Hematopoietic multipotent progenitor cell treated with erythropoietin and hydrocortisone succinate and interleukin-3 and kit ligand, for 4 days (in vitro differentiated cells): ENCODE measurements around the gene MYO1D.
"Not testable (repeated sequence)": the region's sequence is repeated elsewhere in the genome, so short reads cannot be mapped to it uniquely, and the experiment has no call there.

Experiments
- DNase-seq: peaks from one replicate; pipeline ENCODE4 v3.0.0-alpha.2; 2015

MYO1D gene

GRCh38 chr17:32723310-32723955 is 153.5 kb downstream of the MYO1D start:
- DNase-seq: no peak

GRCh38 chr17:32722733-32723132 is 154.2 kb downstream of the MYO1D start:
- no peak for DNase-seq

DNA sequence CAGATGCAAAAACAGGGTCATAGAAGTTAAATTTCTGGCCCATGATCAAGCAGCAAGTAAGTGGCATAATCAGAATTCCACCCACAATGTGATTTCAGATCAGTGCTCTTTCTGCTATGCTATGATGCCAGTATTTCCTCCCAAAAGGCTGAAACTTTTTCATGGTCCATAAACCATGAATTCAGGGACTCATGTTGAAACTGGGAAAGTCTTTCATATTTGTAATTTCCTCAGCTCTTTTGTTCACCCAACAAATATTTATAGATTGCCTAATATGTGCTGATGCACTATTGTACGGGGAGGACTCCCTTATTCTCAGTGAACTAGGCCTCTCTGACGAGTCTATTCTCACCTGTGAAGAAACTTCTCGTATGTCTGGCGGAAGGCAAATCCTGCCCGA is 156.3 kb downstream of the MYO1D start:
- DNase-seq: no peak

DNA sequence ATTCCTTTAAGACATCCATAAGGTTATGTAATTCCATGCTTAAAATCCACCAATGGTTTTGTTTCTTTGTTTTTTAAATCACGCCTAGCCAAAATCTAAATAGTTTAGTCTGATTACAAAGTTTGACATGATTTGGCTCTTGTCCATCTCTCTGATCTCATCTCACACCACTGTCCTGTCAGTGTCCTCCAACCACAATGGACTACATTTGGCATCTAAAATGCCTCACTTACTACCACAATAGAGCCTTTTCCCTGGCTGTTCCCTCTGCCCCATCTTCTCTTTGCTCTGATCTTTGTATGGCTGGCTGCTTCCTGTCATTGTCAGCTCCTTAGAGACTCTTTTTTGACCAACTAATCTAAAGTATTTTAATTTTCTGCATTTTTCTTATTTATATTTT is 157.2 kb downstream of the MYO1D start:
- DNase-seq: no peak

- not testable (repeated sequence) for DNase-seq
These were observed 162.0 kb downstream of the MYO1D start for GRCh38 chr17:32714922-32715321.

- not testable (repeated sequence) for DNase-seq
These were observed 162.7 kb downstream of the MYO1D start for GRCh38 chr17:32714206-32714605.

DNA sequence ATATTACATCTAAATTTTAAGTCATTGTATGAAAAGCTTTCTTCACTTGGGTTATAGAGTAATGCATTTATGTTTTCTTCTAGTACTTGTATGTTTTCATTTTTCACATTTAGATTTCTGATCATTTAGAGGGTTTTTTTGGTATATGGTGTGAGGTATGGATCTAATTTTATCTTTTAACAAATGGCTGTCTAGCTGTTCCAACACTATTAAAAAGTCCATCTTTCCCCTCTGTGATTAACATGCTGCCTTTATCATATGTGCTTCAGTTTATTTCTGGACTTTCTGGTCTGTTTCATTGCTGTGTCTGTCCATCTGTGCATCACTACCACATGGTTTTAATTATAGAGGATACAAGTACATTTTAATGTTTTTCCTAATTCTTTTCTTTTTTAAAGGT is 163.8 kb downstream of the MYO1D start:
- no peak for DNase-seq

DNA sequence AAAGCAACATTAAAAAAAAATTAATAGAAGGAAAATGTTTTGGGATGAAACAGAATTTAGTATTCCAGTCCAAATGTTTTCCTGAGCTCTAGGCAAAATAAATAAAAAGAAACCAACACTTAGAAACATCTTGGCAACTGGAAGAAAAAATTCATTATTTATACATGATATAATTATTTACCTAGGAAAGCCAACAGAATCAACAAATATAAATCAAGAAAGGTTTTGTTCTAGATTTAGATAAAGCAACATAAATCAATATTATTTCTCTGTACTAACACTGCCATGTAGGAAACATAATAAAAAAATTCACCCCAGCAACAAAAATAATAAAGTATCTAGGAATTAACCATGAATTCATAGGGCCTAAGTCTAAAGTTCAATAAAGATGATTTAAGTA is 167.4 kb downstream of the MYO1D start:
- no peak for DNase-seq

DNA sequence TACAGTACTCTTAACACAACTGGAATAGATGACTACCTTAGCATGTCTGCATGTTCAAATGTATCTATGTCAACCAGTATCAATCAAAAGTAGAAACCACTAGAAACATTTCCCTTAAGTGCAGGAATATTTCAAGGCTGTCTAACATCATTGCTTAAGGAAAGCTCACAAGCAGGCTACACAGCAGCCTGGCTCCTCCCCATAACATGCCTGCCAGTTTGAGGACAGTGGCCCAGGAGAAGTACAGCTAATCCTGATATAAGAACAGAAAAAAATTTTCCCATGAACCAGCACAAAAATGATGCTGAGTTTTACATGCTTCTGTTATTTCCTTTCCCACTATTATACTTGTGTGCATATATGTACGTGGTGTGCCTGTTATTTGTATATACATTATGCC is 175.1 kb downstream of the MYO1D start:
- DNase-seq: no peak

- DNase-seq: no peak
These were observed 177.7 kb downstream of the MYO1D start for GRCh38 chr17:32699247-32699646.

DNA sequence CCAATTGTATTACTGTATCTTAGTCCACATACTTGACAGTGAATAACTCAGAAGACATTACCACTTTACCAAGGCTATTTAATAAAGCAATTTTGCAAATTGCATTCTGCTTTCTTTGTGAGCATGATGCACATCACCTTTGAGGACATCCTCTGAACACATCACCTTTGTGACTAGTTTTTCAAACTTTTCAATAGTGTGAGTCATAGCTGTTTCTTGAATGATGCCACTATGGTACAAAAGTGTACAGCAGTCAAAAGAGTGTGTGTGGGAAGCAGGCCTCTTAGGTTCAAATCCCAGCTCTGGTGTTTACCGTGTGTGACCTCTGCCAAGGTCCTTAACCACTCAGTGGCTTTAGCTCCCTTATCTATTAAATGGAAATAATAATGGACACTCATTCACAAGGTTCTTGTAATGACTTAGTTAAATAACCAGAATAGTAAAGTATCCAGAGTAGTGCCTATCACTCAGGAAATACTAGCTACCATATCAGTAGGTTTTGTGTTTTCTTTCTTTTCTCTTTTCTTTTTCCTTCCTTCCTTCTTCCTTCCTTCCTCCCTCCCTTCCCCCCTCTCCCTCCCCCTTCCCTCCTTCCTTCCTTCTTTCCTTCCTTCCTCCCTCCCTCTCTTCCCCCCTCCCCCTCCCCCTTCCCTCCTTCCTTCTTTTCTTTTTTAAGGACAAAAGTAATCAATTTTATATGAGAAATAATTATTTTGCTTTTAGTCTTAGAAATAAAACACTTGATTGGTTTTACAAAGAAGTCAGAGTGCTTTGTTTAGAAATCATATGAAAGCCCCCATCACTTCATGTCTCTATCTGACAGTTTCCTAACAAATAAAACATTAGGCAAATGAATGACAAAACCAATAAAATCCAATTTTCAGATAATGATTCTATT is 178.9 kb downstream of the MYO1D start:
- DNase-seq: no peak

DNA sequence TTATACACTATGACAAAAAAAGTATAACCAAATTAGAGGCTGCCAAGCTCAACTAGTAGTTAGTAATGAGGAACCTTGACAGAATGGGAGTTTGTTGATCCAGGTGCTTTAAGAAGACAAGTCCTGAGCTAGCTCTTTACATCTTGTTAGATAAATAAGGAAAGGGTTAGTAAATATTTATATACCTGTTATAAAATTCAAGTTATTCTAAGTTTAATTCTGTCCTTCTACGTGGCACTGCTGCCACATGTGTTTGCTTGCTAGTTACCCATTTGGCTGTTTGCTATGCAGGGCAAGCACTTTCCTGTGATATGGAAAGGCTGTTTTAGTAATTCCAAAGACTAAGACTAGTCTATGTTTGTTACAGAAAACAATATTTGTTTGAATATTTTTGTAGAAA is 180.5 kb downstream of the MYO1D start:
- no peak for DNase-seq

- no peak for DNase-seq
These were observed 181.1 kb downstream of the MYO1D start for GRCh38 chr17:32695864-32696263.

- DNase-seq: no peak
These were observed 183.6 kb downstream of the MYO1D start for GRCh38 chr17:32693194-32693897.

DNA sequence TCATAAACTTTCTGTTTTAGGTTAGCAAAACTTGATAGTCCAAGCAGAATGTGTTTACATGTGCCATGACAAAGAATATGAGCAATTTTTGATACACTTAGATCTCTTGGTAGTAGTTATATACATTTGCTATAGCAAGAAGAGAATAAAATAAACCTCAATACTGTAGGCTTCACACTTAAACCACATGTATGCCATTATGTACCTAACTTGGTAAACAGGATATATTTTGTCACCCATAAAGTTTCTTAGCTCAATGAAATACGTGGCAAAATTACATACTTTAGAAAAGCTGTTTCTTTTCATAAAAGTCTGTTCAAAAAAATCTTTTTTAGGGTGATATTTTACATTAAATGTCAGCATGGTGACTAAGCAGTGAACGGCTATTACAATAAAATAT is 184.7 kb downstream of the MYO1D start:
- DNase-seq: no peak

GRCh38 chr17:32689348-32689747 is 187.6 kb downstream of the MYO1D start:
- DNase-seq: no peak

GRCh38 chr17:32688221-32688620 is 188.7 kb downstream of the MYO1D start:
- DNase-seq: no peak

DNA sequence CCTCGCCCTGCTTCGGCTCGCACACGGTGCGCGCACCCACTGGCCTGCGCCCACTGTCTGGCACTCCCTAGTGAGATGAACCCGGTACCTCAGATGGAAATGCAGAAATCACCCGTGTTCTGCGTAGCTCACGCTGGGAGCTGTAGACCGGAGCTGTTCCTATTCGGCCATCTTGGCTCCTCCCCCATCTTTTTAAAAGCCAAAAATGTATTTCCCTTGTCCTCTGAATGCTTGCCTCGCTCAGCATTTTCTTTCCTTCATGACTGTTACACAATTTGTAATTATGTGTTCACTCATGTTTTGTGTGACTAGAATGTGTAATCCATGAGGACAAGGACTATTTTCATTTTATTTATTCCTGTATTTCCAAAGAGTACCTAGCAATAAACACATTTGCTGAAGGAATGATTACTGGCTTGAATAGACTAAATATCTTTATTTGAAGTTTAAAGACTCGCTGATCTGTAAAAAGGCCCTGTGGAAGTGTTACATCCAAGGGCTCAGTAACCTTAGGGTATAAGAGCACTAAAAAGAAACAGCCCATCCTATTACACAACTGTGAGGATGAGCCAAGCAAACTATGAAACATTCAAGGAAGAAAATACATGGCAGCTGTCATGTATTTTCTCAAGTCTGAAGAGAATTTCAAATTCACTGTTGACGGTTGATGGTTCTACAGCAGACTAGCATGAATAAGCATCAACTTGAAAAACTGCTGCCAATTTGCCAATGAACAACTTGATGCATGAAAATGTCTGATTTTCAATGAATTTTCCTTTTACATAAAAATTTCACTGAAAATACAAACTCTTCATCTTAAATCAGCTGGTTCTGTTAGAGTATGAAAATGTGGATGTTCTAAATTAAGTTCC is 192.6 kb downstream of the MYO1D start:
- DNase-seq: no peak

GRCh38 chr17:32673964-32674363 is 203.0 kb downstream of the MYO1D start:
- no peak for DNase-seq

DNA sequence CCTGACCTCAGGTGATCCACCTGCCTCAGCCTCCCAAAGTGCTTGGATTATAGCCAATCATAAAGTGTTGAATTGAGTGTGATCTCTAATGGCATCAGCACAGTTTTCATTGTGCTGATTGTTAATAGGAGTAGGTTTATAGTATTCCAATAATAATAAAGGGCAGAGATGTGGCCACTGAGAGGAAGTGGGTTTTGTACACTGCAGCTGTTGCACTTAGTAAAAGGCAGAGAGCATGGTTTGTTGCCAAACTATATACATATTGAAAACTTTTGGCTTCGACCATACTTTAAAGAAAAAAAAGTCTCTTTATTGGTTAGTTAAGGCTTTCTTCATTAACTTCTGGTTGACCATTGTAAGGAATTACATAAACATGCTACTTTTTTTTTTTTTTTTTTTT is 204.2 kb downstream of the MYO1D start:
- peak; percentile 45 for DNase-seq

DNA sequence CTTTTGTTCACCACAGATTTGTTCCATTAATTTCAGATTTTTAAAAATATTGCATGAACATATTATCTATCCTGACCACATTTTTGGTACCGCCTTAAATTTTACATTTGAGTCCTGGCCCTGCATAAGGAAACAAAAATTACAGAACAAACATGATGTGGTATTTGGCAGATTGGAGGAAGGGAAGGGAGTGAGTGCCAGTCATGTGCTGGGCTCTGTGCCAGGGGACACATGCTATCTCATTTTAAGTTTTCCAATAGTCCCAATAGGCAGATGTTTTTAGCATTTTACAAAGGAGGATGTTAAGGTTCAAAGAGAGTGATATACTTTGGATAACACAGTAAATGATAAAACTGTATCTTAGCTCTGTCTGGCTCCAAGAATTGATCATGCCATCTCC is 205.0 kb downstream of the MYO1D start:
- DNase-seq: peak; percentile 84

- no peak for DNase-seq
These were observed 211.9 kb downstream of the MYO1D start for GRCh38 chr17:32664936-32665583.
